Ishikawa (cell line): ENCODE data around the gene RPTOR.

Source experiments
- CEBPB ChIP-seq: IDR thresholded peaks from 2 replicates; pipeline ENCODE4 v1.6.1; 2012
- CREB1 ChIP-seq: IDR thresholded peaks from 2 replicates; pipeline ENCODE4 v1.6.1; 2012; ENCODE audit warnings: low read depth
- EGR1 ChIP-seq: IDR thresholded peaks from 2 replicates; pipeline ENCODE4 v1.6.1; 2012
- EP300 ChIP-seq: IDR thresholded peaks from 2 replicates; pipeline ENCODE4 v1.6.1; 2012; ENCODE audit warnings: borderline replicate concordance
- FOXM1 ChIP-seq: IDR thresholded peaks from 2 replicates; pipeline ENCODE4 v1.6.1; 2012; ENCODE audit warnings: low read depth, borderline replicate concordance
- MAX ChIP-seq: IDR thresholded peaks from 2 replicates; pipeline ENCODE4 v1.6.1; 2012
- NFIC ChIP-seq: IDR thresholded peaks from 2 replicates; pipeline ENCODE4 v1.6.1; 2012
- RAD21 ChIP-seq: IDR thresholded peaks from 2 replicates; pipeline ENCODE4 v1.6.1; 2012; ENCODE audit warnings: low read depth
- REST ChIP-seq: IDR thresholded peaks from 2 replicates; pipeline ENCODE4 v1.6.1; 2012; ENCODE audit warnings: low read depth, mild to moderate bottlenecking
- TAF1 ChIP-seq: IDR thresholded peaks from 2 replicates; pipeline ENCODE4 v1.6.1; 2012; ENCODE audit warnings: low read depth, mild to moderate bottlenecking
- TCF12 ChIP-seq: IDR thresholded peaks from 2 replicates; pipeline ENCODE4 v1.6.1; 2012; ENCODE audit warnings: low read depth
- TEAD4 ChIP-seq: IDR thresholded peaks from 2 replicates; pipeline ENCODE4 v1.6.1; 2012
- USF1 ChIP-seq: IDR thresholded peaks from 2 replicates; pipeline ENCODE4 v1.6.1; 2012
- YY1 ChIP-seq: IDR thresholded peaks from 2 replicates; pipeline ENCODE4 v1.6.1; 2012; ENCODE audit warnings: low read depth
- ZBTB7A ChIP-seq: IDR thresholded peaks from 2 replicates; pipeline ENCODE4 v1.6.1; 2012; ENCODE audit warnings: low read depth

Gene RPTOR

GRCh38 chr17:80847496-80848230, 303.0 kb downstream of the RPTOR start:
- TF ChIP-seq YY1 = no peak
- no peak for TF ChIP-seq NFIC
- no peak for TF ChIP-seq EP300
- no peak for TF ChIP-seq RAD21
- no peak for TF ChIP-seq TCF12

- TF ChIP-seq ZBTB7A (no peak), YY1 (no peak), TCF12 (no peak), MAX (no peak), NFIC (no peak), EGR1 (no peak)
Observed at GRCh38 chr17:80848449-80849102, 303.9 kb downstream of the RPTOR start.

- TF ChIP-seq TCF12 = no peak
- no peak for TF ChIP-seq CREB1
- no peak for TF ChIP-seq TAF1
- TF ChIP-seq FOXM1 = no peak
- TF ChIP-seq ZBTB7A = no peak
- TF ChIP-seq USF1 = no peak
- no peak for TF ChIP-seq YY1
- TF ChIP-seq TEAD4 = no peak
- TF ChIP-seq CEBPB = no peak
- no peak for TF ChIP-seq EGR1
- no peak for TF ChIP-seq NFIC
Observed at GRCh38 chr17:80849119-80849518, 304.5 kb downstream of the RPTOR start.

- TF ChIP-seq FOXM1 (no peak), YY1 (no peak), CREB1 (no peak), TCF12 (no peak), RAD21 (no peak), EP300 (no peak), TAF1 (no peak), EGR1 (no peak), MAX (no peak), ZBTB7A (no peak), CEBPB (no peak), REST (no peak)
Observed at GRCh38 chr17:80850109-80850508, 305.5 kb downstream of the RPTOR start.

GRCh38 chr17:80850817-80851216, 306.2 kb downstream of the RPTOR start:
- TF ChIP-seq ZBTB7A (no peak), USF1 (no peak), CEBPB (no peak), TAF1 (no peak), TEAD4 (no peak), REST (no peak)

- TF ChIP-seq ZBTB7A (no peak), FOXM1 (no peak), TEAD4 (no peak), TAF1 (no peak), NFIC (no peak), EP300 (no peak)
Observed at GRCh38 chr17:80851277-80851925, 306.8 kb downstream of the RPTOR start.
